ENCODE measurements around the gene FGF14.

FGF14 gene

GRCh38 chr13:102310691-102311418, 91.0 kb downstream of the FGF14 start:
- no peak for DNase-seq (ENCODE audit: low spot score)

DNA sequence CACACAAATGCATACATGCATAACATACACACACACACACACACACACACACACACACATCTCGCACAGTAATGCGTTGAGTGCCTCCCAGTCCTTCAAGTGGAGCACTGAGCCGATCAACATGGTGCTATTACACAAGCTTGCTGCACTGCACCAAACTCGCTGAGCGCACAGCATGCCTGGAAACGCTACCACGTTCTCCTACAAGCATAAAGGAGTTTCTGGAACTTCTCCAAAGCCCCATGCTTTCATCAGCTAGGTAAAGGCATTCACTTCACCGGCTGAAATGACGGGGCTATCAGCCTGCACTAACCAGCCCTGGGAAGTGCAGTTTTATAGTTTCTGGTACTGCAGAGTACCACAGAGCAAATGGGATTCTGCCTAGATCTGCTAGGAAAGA, 92.7 kb downstream of the FGF14 start:
- no peak for DNase-seq (ENCODE audit: low spot score)

GRCh38 chr13:102302534-102302933, 99.3 kb downstream of the FGF14 start:
- no peak for DNase-seq (ENCODE audit: low spot score)

- no peak for DNase-seq (ENCODE audit: low spot score)
Measured at GRCh38 chr13:102300379-102300778, 101.5 kb downstream of the FGF14 start.

DNA sequence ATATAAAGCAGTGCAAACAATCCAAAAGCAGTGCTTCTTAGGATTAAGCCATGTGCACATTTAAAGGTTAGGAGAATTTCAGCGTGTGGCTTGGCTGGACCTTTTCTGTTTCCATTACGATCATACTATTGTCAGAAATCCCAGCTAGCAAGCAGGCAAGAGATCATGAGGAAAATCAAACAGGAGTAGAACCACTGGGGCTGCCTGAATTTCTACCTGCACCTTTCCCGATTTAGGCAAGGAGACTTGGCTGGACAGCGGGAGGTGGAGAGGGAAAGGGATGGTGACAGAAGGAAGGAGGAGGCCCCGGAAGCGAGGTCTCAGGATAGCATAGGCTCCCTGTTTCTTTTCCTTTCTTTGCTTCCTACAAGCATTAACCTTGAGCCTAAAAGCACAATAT, 102.5 kb downstream of the FGF14 start:
- DNase-seq (ENCODE audit: low spot score): no peak

- no peak for DNase-seq (ENCODE audit: low spot score)
Measured at GRCh38 chr13:102298051-102298450, 103.8 kb downstream of the FGF14 start.

- no peak for DNase-seq (ENCODE audit: low spot score)
Measured at GRCh38 chr13:102295316-102296048, 106.4 kb downstream of the FGF14 start.

DNA sequence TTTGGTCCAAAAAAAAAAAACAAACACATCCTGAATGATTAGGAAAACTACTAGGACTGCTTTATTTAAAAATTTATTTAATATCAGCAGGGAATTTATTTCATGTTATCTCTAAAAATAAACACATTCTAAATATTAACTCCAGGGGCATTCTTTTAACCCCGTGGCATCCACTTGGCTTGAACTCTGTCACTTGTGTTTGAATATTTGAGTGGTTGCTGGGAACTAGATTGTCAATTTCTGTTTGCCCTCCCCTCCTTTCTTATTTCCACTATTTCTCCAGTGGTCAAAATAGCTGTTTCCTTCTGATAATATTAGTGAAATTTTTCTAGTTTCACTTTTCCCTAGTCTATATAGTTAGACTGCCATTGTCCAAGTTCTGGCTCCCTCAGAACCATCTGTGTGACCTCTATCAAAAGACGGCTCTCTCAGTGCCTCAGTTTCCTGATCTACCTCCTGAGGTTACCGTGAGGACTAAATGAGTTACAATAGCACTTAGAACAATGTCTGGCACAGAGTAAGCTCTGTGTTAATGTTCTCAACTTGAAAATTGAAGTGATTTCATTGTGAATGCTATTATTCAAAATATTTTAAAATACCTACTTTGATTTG, 107.3 kb downstream of the FGF14 start:
- DNase-seq (ENCODE audit: low spot score): no peak

DNA sequence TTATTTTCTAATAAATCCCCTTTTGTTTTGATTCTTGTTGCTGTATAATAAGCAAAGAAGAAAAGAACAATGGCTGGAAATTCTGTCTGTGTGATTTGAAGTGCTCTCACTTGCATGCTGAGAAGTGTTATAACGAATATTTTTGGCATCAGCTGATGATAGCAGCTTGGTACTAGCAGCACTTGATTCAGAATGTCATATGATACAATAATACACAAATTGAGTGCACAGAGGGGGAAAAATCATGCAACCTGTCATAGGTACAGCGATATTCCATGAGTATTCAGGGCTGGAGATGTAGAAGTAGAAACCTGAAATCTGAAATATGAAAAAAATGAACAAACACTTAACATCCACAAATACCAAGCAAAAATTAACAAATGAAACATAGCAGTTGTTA, 108.1 kb downstream of the FGF14 start:
- no peak for DNase-seq (ENCODE audit: low spot score)

GRCh38 chr13:102291587-102292218, 110.1 kb downstream of the FGF14 start:
- DNase-seq (ENCODE audit: low spot score): no peak

- no peak for DNase-seq (ENCODE audit: low spot score)
Measured at GRCh38 chr13:102289606-102290005, 112.2 kb downstream of the FGF14 start.

- DNase-seq (ENCODE audit: low spot score): no peak
Measured at GRCh38 chr13:102286326-102286725, 115.5 kb downstream of the FGF14 start.

DNA sequence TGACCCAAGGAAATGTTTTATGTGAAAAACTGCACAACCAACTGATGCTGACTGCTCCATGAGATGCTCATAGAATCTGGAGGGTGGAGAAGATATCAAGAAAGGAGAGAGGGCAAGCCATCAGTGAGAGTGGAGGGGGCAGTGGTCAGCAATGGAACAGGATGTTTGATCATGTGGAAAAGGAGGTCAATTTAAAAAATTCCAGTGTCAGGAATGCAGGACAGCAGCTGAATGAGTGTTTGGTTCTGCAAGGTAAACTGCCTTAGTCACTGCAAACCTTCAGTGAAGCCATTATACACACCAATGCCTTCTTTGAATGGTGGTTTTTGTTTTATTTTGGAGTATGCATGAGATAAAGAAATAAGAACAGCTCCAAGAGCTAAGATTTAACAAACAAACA, 121.5 kb downstream of the FGF14 start:
- no peak for DNase-seq (ENCODE audit: low spot score)

GRCh38 chr13:102277286-102277685, 124.6 kb downstream of the FGF14 start:
- no peak for DNase-seq (ENCODE audit: low spot score)

DNA sequence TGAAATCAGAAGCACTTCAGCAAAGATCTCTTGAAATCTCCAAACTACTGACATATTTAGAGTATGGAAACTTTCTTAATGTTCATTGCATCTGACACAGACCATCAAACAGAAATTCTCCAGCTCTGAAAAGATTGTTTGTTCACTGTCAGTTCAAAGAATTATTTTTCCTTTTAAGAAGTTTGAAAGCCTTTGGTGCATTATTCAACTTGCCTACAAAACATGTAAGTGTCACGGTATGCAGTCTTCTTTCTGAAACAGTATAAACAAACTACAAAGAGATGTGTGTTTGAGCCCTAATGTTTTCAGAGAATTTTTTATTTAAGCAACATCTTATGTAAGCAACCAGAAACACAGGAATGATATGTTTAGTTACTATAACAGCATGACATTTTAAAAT, 125.4 kb downstream of the FGF14 start:
- DNase-seq (ENCODE audit: low spot score): no peak

- DNase-seq (ENCODE audit: low spot score): no peak
Measured at GRCh38 chr13:102275969-102276368, 125.9 kb downstream of the FGF14 start.

DNA sequence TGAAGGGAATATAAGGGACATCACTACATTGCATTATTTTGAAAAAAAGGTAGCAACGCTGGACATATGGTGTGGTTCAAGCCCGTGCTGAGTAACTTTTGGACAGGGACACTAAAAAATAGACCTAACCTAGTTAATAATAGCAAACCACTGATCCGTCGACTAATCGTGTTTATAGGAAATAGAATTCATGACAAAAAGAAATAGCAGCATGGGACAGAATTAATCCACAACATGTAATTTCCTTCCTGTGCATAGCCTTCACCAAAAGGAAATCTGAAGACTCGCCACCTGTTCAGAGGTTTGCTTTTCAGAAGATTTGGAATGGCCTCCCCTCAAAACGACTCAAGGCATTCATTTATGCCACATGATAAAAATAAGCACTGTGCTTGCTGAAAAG, 128.7 kb downstream of the FGF14 start:
- no peak for DNase-seq (ENCODE audit: low spot score)

DNA sequence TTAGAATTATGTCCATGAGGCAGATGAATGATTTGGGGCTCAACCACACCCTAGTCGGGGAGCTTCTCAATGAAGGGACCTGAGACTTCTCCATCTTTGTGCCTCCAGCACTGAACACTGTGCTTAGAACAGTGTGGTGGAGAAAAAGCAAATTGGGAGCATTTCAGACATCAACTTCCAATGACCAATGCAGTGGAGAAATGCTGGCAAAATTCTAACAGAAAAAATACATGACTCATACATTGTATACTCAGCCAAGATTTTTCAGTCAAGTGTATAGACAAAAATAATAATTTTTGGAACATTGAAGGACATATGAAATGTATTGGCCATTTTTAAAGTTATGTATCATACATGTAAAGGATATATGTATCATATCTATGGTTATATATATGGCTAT, 134.7 kb downstream of the FGF14 start:
- DNase-seq (ENCODE audit: low spot score): no peak

DNA sequence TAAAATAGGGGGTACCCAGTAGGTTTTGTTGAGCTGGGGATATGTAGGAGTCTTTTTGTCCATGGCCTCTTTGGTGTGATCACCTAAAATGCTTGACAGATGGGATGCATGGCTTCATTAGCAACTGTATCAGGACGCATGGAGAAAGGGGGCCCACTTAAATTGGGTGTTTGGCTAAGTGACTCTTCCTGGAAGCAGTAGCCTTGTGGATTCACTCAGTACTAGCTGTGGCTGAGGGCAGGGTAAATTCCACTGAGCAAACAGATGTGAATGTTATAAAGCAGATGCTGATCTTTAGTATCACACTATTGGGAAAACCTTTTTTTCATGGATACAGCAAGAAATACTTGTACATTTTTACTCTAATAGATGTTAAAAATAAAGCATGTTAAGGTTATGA, 140.0 kb downstream of the FGF14 start:
- DNase-seq (ENCODE audit: low spot score): no peak

DNA sequence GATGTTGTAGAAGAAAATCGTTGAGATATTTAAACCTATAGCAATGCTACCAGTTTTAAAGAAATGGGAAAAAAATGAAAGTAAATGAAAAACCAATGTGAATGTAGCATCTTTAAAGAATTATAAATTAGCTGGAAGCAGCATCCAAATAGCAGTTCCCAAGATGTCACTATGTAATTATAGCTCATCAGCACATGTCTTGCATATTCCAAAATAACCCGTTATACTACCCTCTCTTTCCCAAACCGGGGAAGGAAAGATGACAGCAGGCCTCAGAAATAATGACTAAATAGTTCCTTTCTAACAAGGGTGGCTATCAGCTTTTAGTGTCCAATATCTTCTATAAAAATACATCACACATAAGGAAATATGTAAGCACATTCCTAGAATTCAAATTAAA, 140.5 kb downstream of the FGF14 start:
- DNase-seq (ENCODE audit: low spot score): no peak

DNA sequence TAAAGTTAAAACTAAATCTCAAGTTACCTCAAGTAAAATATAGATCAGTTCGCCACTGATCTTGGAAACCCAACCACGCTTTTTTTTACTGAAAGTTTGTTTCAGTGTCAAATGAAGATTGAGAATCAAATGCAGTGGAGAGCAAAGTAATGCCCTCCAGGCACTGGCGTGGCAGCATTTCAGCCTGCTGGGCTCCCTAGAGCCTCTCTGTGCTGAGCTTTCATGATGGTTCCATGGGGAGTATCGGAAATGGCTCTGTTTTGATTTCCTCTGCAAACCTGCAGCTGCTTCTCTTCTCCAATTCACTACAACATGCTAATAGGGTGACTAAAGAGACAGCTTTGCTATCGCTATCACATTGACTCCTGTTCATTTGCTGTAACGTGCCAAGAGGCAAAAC, 141.6 kb downstream of the FGF14 start:
- no peak for DNase-seq (ENCODE audit: low spot score)

GRCh38 chr13:102255409-102255808, 146.4 kb downstream of the FGF14 start:
- no peak for DNase-seq (ENCODE audit: low spot score)

- DNase-seq (ENCODE audit: low spot score): no peak
Measured at GRCh38 chr13:102251817-102252216, 150.0 kb downstream of the FGF14 start.

All from CD4-positive, alpha-beta T cell treated with Interleukin-2 at 100 ng/mL for 4 hours (primary cell).